IMR-90 (cell line): Measurements from ENCODE around the gene AGK. TPM values are rescaled to one million over a fixed set of nuclear protein-coding genes. Genes with fewer than 3 reads are reported as not detected.

Experiments
- ATAC-seq: fragments of 200-7000 bp; cut with Tn5 transposase; 2 replicates; pipeline ENCODE4 v1.9.1; 2020; ENCODE audit warnings: low read depth, mild to moderate bottlenecking, moderate library complexity
- BruUV-seq: library from RNA; stranded (reverse); fragments of 400-500 nt; replicated peaks from 2 replicates; lab custom pipeline; 2021; lab: Mats Ljungman, UMichigan
- CTCF ChIA-PET: fragments of 300-600 bp; formaldehyde crosslinking; extraction: SDS; loops from one replicate; lab custom pipeline; 2021; ENCODE audit warnings: antibody characterized with exemption; lab: Yijun Ruan, JAX
- POLR2A ChIA-PET: fragments of 300-600 bp; sonication (Branson Sonifier 250); formaldehyde crosslinking; loops from one replicate; lab custom pipeline; 2022; ENCODE audit warnings: antibody characterized with exemption; ENCODE audit not compliant: unreplicated experiment; lab: Charles Lee
- DNase-seq: peaks from one replicate; pipeline ENCODE4 v3.0.0; 2013
- H2AFZ ChIP-seq: replicated peaks from 2 replicates; pipeline ENCODE3; 2013; ENCODE audit warnings: low read length, mild to moderate bottlenecking; ENCODE audit not compliant: poor library complexity
- H2AK5ac ChIP-seq: 2 replicates; pipeline ENCODE4 v1.6.1; 2013; ENCODE audit warnings: low read depth, low read length, inconsistent platforms
- H2AK9ac ChIP-seq: replicated peaks from 2 replicates; pipeline ENCODE3; 2013; ENCODE audit warnings: mild to moderate bottlenecking, low read depth, low read length, moderate library complexity; ENCODE audit not compliant: poor library complexity
- H2BK120ac ChIP-seq: 2 replicates; pipeline ENCODE4 v1.6.1; 2013; ENCODE audit warnings: low read depth, low read length, inconsistent platforms
- H2BK15ac ChIP-seq: 3 replicates; pipeline ENCODE4 v1.6.1; 2013; ENCODE audit warnings: low read depth, low read length, inconsistent platforms
- H2BK20ac ChIP-seq: 2 replicates; pipeline ENCODE4 v1.6.1; 2013; ENCODE audit warnings: low read depth, mild to moderate bottlenecking, inconsistent platforms, low read length, moderate library complexity
- H2BK5ac ChIP-seq: 2 replicates; pipeline ENCODE4 v1.6.1; 2013; ENCODE audit warnings: mild to moderate bottlenecking, low read depth, low read length, inconsistent platforms; ENCODE audit not compliant: poor library complexity, severe bottlenecking
- H3K14ac ChIP-seq: replicated peaks from 2 replicates; pipeline ENCODE4 v1.6.1; 2013; ENCODE audit warnings: low read depth, low read length, inconsistent platforms
- H3K18ac ChIP-seq: 2 replicates; pipeline ENCODE4 v1.6.1; 2013; ENCODE audit warnings: low read depth, low read length, control low read depth
- H3K23ac ChIP-seq: 2 replicates; pipeline ENCODE4 v1.6.1; 2013; ENCODE audit warnings: low read depth, low read length, inconsistent platforms
- H3K27ac ChIP-seq: 2 replicates; pipeline ENCODE4 v1.5.1; 2013; ENCODE audit warnings: mild to moderate bottlenecking, control low read depth, low read length; ENCODE audit not compliant: insufficient read depth
- H3K27me3 ChIP-seq: 2 replicates; pipeline ENCODE4 v1.6.1; 2013; ENCODE audit warnings: low read length; ENCODE audit not compliant: control insufficient read depth, insufficient read depth
- H3K36me3 ChIP-seq: 2 replicates; pipeline ENCODE4 v1.6.1; 2013; ENCODE audit warnings: low read length, mixed read lengths; ENCODE audit not compliant: control insufficient read depth, insufficient read depth
- H3K4ac ChIP-seq: 2 replicates; pipeline ENCODE4 v1.6.1; 2013; ENCODE audit warnings: low read depth, low read length, inconsistent platforms
- H3K4me1 ChIP-seq: 2 replicates; pipeline ENCODE4 v1.6.1; 2013; ENCODE audit warnings: low read length, mixed read lengths; ENCODE audit not compliant: control insufficient read depth, insufficient read depth
- H3K4me2 ChIP-seq: 2 replicates; pipeline ENCODE4 v1.6.1; 2013; ENCODE audit warnings: low read depth, mild to moderate bottlenecking, control low read depth, low read length, moderate library complexity
- H3K4me3 ChIP-seq: 2 replicates; pipeline ENCODE4 v1.5.1; 2013; ENCODE audit warnings: low read depth, mild to moderate bottlenecking, control low read depth, low read length, moderate library complexity; ENCODE audit not compliant: insufficient read depth
- H3K56ac ChIP-seq: 2 replicates; pipeline ENCODE4 v1.6.1; 2013; ENCODE audit warnings: low read length, inconsistent platforms; ENCODE audit not compliant: insufficient read depth; ENCODE audit errors: extremely low read depth
- H3K79me1 ChIP-seq, 2 experiments: 2 replicates each; pipeline ENCODE4 v1.6.1; 2013; ENCODE audit warnings: low read length in 2 of 2, inconsistent platforms in 1 of 2, low read depth in 1 of 2
- H3K9ac ChIP-seq: 2 replicates; pipeline ENCODE4 v1.6.1; 2013; ENCODE audit warnings: low read depth, low read length, control low read depth
- H3K9me1 ChIP-seq: 2 replicates; pipeline ENCODE4 v1.6.1; 2013; ENCODE audit warnings: low read length, inconsistent platforms; ENCODE audit not compliant: insufficient read depth
- H3K9me3 ChIP-seq: 2 replicates; pipeline ENCODE4 v1.6.1; 2013; ENCODE audit warnings: low read length; ENCODE audit not compliant: control insufficient read depth, insufficient read depth
- H4K20me1 ChIP-seq: 2 replicates; pipeline ENCODE4 v1.6.1; 2013; ENCODE audit warnings: low read length, inconsistent platforms; ENCODE audit not compliant: insufficient read depth
- H4K5ac ChIP-seq: 2 replicates; pipeline ENCODE4 v1.6.1; 2013; ENCODE audit warnings: mild to moderate bottlenecking, low read depth, low read length, control low read depth
- H4K8ac ChIP-seq, 2 experiments: 2 replicates each; pipeline ENCODE4 v1.6.1; 2013; ENCODE audit warnings: low read depth in 2 of 2, low read length in 2 of 2, control low read depth in 1 of 2, inconsistent platforms in 1 of 2
- H4K91ac ChIP-seq: 2 replicates; pipeline ENCODE4 v1.6.1; 2013; ENCODE audit warnings: low read depth, low read length, inconsistent platforms; ENCODE audit not compliant: insufficient read depth
- CEBPB ChIP-seq: IDR thresholded peaks from 2 replicates; pipeline ENCODE4 v1.6.1; 2012; ENCODE audit warnings: low read depth, low read length, improper control_type of control experiment
- CHD1 ChIP-seq: IDR thresholded peaks from 2 replicates; pipeline ENCODE4 v1.6.1; 2012; ENCODE audit warnings: low read depth, low read length, improper control_type of control experiment
- CTCF ChIP-seq: conservative IDR thresholded peaks from 2 replicates; pipeline ENCODE4 v1.5.1; 2012; ENCODE audit warnings: mild to moderate bottlenecking, low read depth, low read length, improper control_type of control experiment
- FOS ChIP-seq: fragments of 150-350 bp; IDR thresholded peaks from 2 replicates; pipeline ENCODE4 v1.6.1; 2016; ENCODE audit warnings: low read depth, low read length
- MAFK ChIP-seq: IDR thresholded peaks from 2 replicates; pipeline ENCODE4 v1.6.1; 2012; ENCODE audit warnings: low read depth, low read length, improper control_type of control experiment
- MAZ ChIP-seq: IDR thresholded peaks from 2 replicates; pipeline ENCODE4 v1.6.1; 2012; ENCODE audit warnings: low read depth, mild to moderate bottlenecking, low read length, improper control_type of control experiment, moderate library complexity, borderline replicate concordance
- MXI1 ChIP-seq: IDR thresholded peaks from 2 replicates; pipeline ENCODE4 v1.6.1; 2012; ENCODE audit warnings: low read depth, mild to moderate bottlenecking, low read length, moderate library complexity, borderline replicate concordance
- NFE2L2 ChIP-seq: fragments of 150-350 bp; IDR thresholded peaks from 2 replicates; pipeline ENCODE4 v1.6.1; 2016; ENCODE audit warnings: low read depth, mild to moderate bottlenecking, low read length
- POLR2A ChIP-seq: IDR thresholded peaks from 2 replicates; pipeline ENCODE4 v1.6.1; 2012; ENCODE audit warnings: mild to moderate bottlenecking, low read depth, low read length
- RAD21 ChIP-seq: IDR thresholded peaks from 2 replicates; pipeline ENCODE4 v1.6.1; 2012; ENCODE audit warnings: low read length, improper control_type of control experiment
- RCOR1 ChIP-seq: IDR thresholded peaks from 2 replicates; pipeline ENCODE4 v1.6.1; 2012; ENCODE audit warnings: mild to moderate bottlenecking, low read length, improper control_type of control experiment; ENCODE audit not compliant: insufficient replicate concordance
- RFX5 ChIP-seq: IDR thresholded peaks from 2 replicates; pipeline ENCODE4 v1.8.0; 2012; ENCODE audit warnings: low read depth, mild to moderate bottlenecking, low read length, moderate library complexity
- USF2 ChIP-seq: fragments of 150-350 bp; IDR thresholded peaks from 2 replicates; pipeline ENCODE4 v1.6.1; 2017; ENCODE audit warnings: mild to moderate bottlenecking, antibody characterized with exemption, low read length, low read depth
- WGBS, 2 experiments: methylation state at CpG; one replicate each; pipeline versions ENCODE4 v1.1.5 to v1.1.7; 2013; ENCODE audit warnings: missing lambda C conversion rate in 2 of 2; ENCODE audit not compliant: insufficient read length in 1 of 2; ENCODE audit errors: extremely low coverage in 2 of 2; 5-methylcytosine and 5-hydroxymethylcytosine counted together
- dilution Hi-C: fragments of 300-500 bp; cut with HindIII; formaldehyde crosslinking; loops from one replicate; pipeline ENCODE4 v1.14.3; 2018; ENCODE audit warnings: low sequenced_read_pairs; ENCODE audit not compliant: unreplicated experiment
- in situ Hi-C: fragments of 300-500 bp; cut with MboI; formaldehyde crosslinking; loops from 3 replicates; pipeline ENCODE4 v1.14.3; 2019; ENCODE audit warnings: low sequenced_read_pairs, inconsistent platforms, mixed read lengths
- intact Hi-C: fragments of 100-400 bp; cut with micrococcal nuclease; formaldehyde crosslinking; loops from 2 replicates; pipeline ENCODE4 v1.10.0; 2022
- polyA plus RNA-seq, 3 experiments: library from polyadenylated mRNA; depleted of rRNA; stranded (reverse); fragments of >200 nt; gene quantifications; 2 replicates each; pipeline ENCODE4 v1.2.3, GENCODE V29; 2012; ENCODE audit warnings: low replicate concordance in 1 of 3
- total RNA-seq: library from RNA; depleted of rRNA; stranded (reverse); fragments of >200 nt; gene quantifications from 2 replicates; pipeline ENCODE4 v1.2.3, GENCODE V29; 2012

The AGK gene
- total and polyA plus RNA-seq, 2 of the 4 experiments (the other 2 are of a cell fraction), result 35.5 to 37.3 TPM

GRCh38 chr7:141704112-141704511, 152.9 kb downstream of the AGK start:
- BruUV-seq, result no TSS peak
- TF ChIP-seq NFE2L2 (no peak), RCOR1 (no peak), USF2 (no peak), RAD21 (no peak), CEBPB (no peak), RFX5 (no peak), CTCF (no peak), MXI1 (no peak), POLR2A (no peak), MAFK (no peak), CHD1 (no peak), FOS (no peak), MAZ (no peak)
- dilution Hi-C loops, result no loop called here

More at GRCh38 chr7:141704112-141704511, 152.9 kb downstream of the AGK start:
- H3K9me3 ChIP-seq, result no peaks in the 10 kb centered on the region
- no peak overlapping the region for H2BK5ac ChIP-seq
- intact Hi-C loops, result no loop called here
- in situ Hi-C loops, result no loop called here
- H3K56ac ChIP-seq, result no peak overlapping the region
- CTCF ChIA-PET, result no interaction called here
- no peaks in the 10 kb centered on the region for H3K9me1 ChIP-seq
- H3K9ac ChIP-seq, result no peak overlapping the region
- H3K4me1 ChIP-seq, result peaks cover 1% of the 10 kb centered on the region; the same call in 1 of the 2 replicates
- H3K14ac ChIP-seq, result no peak overlapping the region
- H2BK15ac ChIP-seq, result no peak overlapping the region
- no peak overlapping the region for H3K4me3 ChIP-seq
- H3K79me1 ChIP-seq, result peaks cover 0 to 3% of the 10 kb centered on the region in 2 experiments; a peak in 2 of 4 replicates
- ATAC-seq, result no peak
- H3K23ac ChIP-seq, result no peak overlapping the region
- no peak overlapping the region for H4K5ac ChIP-seq
- no peak overlapping the region for H3K18ac ChIP-seq
- no peak overlapping the region for H2AK9ac ChIP-seq
- H3K27me3 ChIP-seq, result peaks cover 3% of the 10 kb centered on the region; the same call in 1 of the 2 replicates
- no peak overlapping the region for H4K91ac ChIP-seq
- no CpG with 5 or more reads among the region's 3 CpGs for WGBS, 2 experiments
- H3K4me2 ChIP-seq, result no peak overlapping the region
- no peak overlapping the region for H2BK120ac ChIP-seq
- POLR2A ChIA-PET, result interaction anchor here (0.5 kb wide), 1 partner anchor 789 kb away, joined by 4 read pairs; no protein-coding TSS in a partner anchor
- no peak overlapping the region for H2BK20ac ChIP-seq
- no peak overlapping the region for H3K4ac ChIP-seq
- H3K27ac ChIP-seq, result no peak overlapping the region
- H2AK5ac ChIP-seq, result no peak overlapping the region
- H4K8ac ChIP-seq, result no peak overlapping the region
- no peaks in the 10 kb centered on the region; the same call in 1 of the 2 replicates for H4K20me1 ChIP-seq
- H3K36me3 ChIP-seq, result no peaks in the 10 kb centered on the region
- H2AFZ ChIP-seq, result no peak overlapping the region
- DNase-seq, result no peak
